H1 (cell line): ENCODE measurements around the gene CEBPE. TPM values are rescaled to one million over a fixed set of nuclear protein-coding genes. Genes with fewer than 3 reads are reported as not detected.

Experiments used
- CTCF ChIA-PET: fragments of 300-600 bp; sonication (Branson Sonifier 250); formaldehyde crosslinking; loops from one replicate; lab custom pipeline; 2021; ENCODE audit not compliant: partially characterized antibody; lab: Charles Lee
- POLR2A ChIA-PET: fragments of 300-600 bp; sonication (Branson Sonifier 250); formaldehyde crosslinking; loops from one replicate; lab custom pipeline; 2021; ENCODE audit warnings: inconsistent platforms; ENCODE audit not compliant: partially characterized antibody; lab: Charles Lee
- DNase-seq, 2 experiments: peaks; one replicate each; pipeline versions ENCODE4 v3.0.0 to v3.0.0-alpha.2; 2010 to 2022; ENCODE audit warnings: low spot score in 2 of 2, low read depth in 1 of 2, mixed read lengths in 1 of 2
- FAIRE-seq: peaks from 2 replicates; lab custom pipeline; 2011; peaks lifted over from hg19 to GRCh38; lab: Jason Lieb, UNC
- H2AFZ ChIP-seq: 2 replicates; pipeline ENCODE4 v1.8.1; 2012; ENCODE audit warnings: low read length, inconsistent platforms
- H2AK5ac ChIP-seq: 2 replicates; pipeline ENCODE4 v1.6.1; 2013; ENCODE audit warnings: low read depth, low read length
- H2BK120ac ChIP-seq: replicated peaks from 2 replicates; pipeline ENCODE3; 2013; ENCODE audit warnings: low read depth, low read length, inconsistent platforms
- H2BK12ac ChIP-seq: 2 replicates; pipeline ENCODE4 v1.6.1; 2013; ENCODE audit warnings: low read depth, low read length
- H2BK15ac ChIP-seq: 2 replicates; pipeline ENCODE4 v1.6.1; 2013; ENCODE audit warnings: low read length
- H2BK20ac ChIP-seq: 2 replicates; pipeline ENCODE4 v1.6.1; 2013; ENCODE audit warnings: low read length
- H2BK5ac ChIP-seq: 2 replicates; pipeline ENCODE4 v1.6.1; 2013; ENCODE audit warnings: low read depth, low read length
- H3K14ac ChIP-seq: 2 replicates; pipeline ENCODE4 v1.6.1; 2013; ENCODE audit warnings: inconsistent platforms; ENCODE audit not compliant: insufficient read length
- H3K18ac ChIP-seq: 2 replicates; pipeline ENCODE4 v1.6.1; 2013; ENCODE audit warnings: low read length; ENCODE audit errors: extremely low read depth
- H3K23ac ChIP-seq: 2 replicates; pipeline ENCODE4 v1.6.1; 2013; ENCODE audit warnings: inconsistent platforms; ENCODE audit not compliant: insufficient read length
- H3K23me2 ChIP-seq: 2 replicates; pipeline ENCODE4 v1.6.1; 2013; ENCODE audit warnings: low read depth, low read length
- H3K27ac ChIP-seq: 2 replicates; pipeline ENCODE4 v1.6.1; 2011; ENCODE audit warnings: low read depth, low read length, inconsistent platforms
- H3K27me3 ChIP-seq, 4 experiments: replicated peaks in 1 of 4; 1 replicate in 1 of 4; 2 replicates in 3 of 4; pipeline versions ENCODE4 v1.6.1 to v1.8.1; 2011 to 2013; ENCODE audit warnings: low read length in 3 of 4, mild to moderate bottlenecking in 3 of 4, inconsistent platforms in 2 of 4, mixed read lengths in 2 of 4, moderate library complexity in 1 of 4; ENCODE audit not compliant: control insufficient read depth in 3 of 4, insufficient read depth in 3 of 4; ENCODE audit errors: extremely low read depth in 1 of 4
- H3K36me3 ChIP-seq, 4 experiments: 2 replicates each; pipeline versions ENCODE4 v1.6.1 to v1.8.1; 2011 to 2013; ENCODE audit warnings: mild to moderate bottlenecking in 4 of 4, low read length in 3 of 4, moderate library complexity in 2 of 4, control low read depth in 1 of 4, inconsistent platforms in 1 of 4; ENCODE audit not compliant: insufficient read depth in 4 of 4, control insufficient read depth in 2 of 4
- H3K4ac ChIP-seq: replicated peaks from 2 replicates; pipeline ENCODE3; 2013; ENCODE audit warnings: low read length, low read depth, mixed read lengths, inconsistent platforms; ENCODE audit not compliant: insufficient read length
- H3K4me1 ChIP-seq, 4 experiments: replicated peaks in 1 of 4; 1 replicate in 1 of 4; 2 replicates in 3 of 4; pipeline versions ENCODE4 v1.6.1 to v1.8.1; 2011 to 2013; ENCODE audit warnings: low read length in 3 of 4, inconsistent platforms in 2 of 4, mixed read lengths in 1 of 4; ENCODE audit not compliant: insufficient read depth in 4 of 4, control insufficient read depth in 3 of 4
- H3K4me2 ChIP-seq, 2 experiments: 2 replicates each; pipeline versions ENCODE4 v1.6.1 to v1.8.1; 2011 to 2013; ENCODE audit warnings: low read depth in 2 of 2, low read length in 2 of 2, control low read depth in 1 of 2, inconsistent platforms in 1 of 2, mild to moderate bottlenecking in 1 of 2; ENCODE audit not compliant: insufficient read depth in 1 of 2
- H3K4me3 ChIP-seq, 4 experiments: fragments of 200-600, 300-600 bp in 1 of 4; sonication (generic), shearing (Covaris generic), sonication (Bioruptor Twin) in 1 of 4; 2 replicates each; pipeline versions ENCODE4 v1.5.1 to v1.8.1; 2011 to 2016; ENCODE audit warnings: low read length in 4 of 4, low read depth in 3 of 4, control low read depth in 2 of 4, inconsistent platforms in 2 of 4, mild to moderate bottlenecking in 2 of 4, mixed read lengths in 1 of 4, moderate library complexity in 1 of 4; ENCODE audit not compliant: insufficient read depth in 2 of 4; ENCODE audit errors: extremely low read depth in 1 of 4
- H3K56ac ChIP-seq: replicated peaks from 2 replicates; pipeline ENCODE3; 2013; ENCODE audit warnings: low read depth, mild to moderate bottlenecking, mixed read lengths, low read length, inconsistent platforms; ENCODE audit not compliant: insufficient read length
- H3K79me1 ChIP-seq: 2 replicates; pipeline ENCODE4 v1.6.1; 2013; ENCODE audit warnings: low read depth, low read length, control low read depth
- H3K79me2 ChIP-seq, 2 experiments: 2 replicates each; pipeline versions ENCODE4 v1.6.1 to v1.8.1; 2012 to 2013; ENCODE audit warnings: low read length in 2 of 2, mild to moderate bottlenecking in 2 of 2, inconsistent platforms in 1 of 2; ENCODE audit not compliant: insufficient read depth in 2 of 2, control insufficient read depth in 1 of 2
- H3K9ac ChIP-seq, 4 experiments: replicated peaks in 1 of 4; 1 replicate in 1 of 4; 2 replicates in 3 of 4; pipeline versions ENCODE4 v1.6.1 to v1.8.1; 2011 to 2013; ENCODE audit warnings: low read depth in 3 of 4, low read length in 3 of 4, control low read depth in 2 of 4, mild to moderate bottlenecking in 2 of 4, moderate library complexity in 2 of 4, inconsistent platforms in 1 of 4; ENCODE audit errors: extremely low read depth in 1 of 4
- H3K9me3 ChIP-seq, 2 experiments: 2 replicates each; pipeline versions ENCODE4 v1.6.1 to v1.8.1; 2012 to 2013; ENCODE audit warnings: mild to moderate bottlenecking in 2 of 2, moderate library complexity in 2 of 2, control low read depth in 1 of 2, inconsistent platforms in 1 of 2, low read depth in 1 of 2, low read length in 1 of 2, mixed read lengths in 1 of 2; ENCODE audit not compliant: insufficient read depth in 2 of 2
- H4K20me1 ChIP-seq, 2 experiments: replicated peaks in 1 of 2; 2 replicates each; pipeline versions ENCODE3 to v1.8.1; 2011 to 2013; ENCODE audit warnings: inconsistent platforms in 2 of 2, low read length in 2 of 2, mild to moderate bottlenecking in 1 of 2; ENCODE audit not compliant: insufficient read depth in 2 of 2, control insufficient read depth in 1 of 2
- H4K5ac ChIP-seq: 2 replicates; pipeline ENCODE4 v1.6.1; 2013; ENCODE audit warnings: low read length, low read depth, mixed read lengths, inconsistent platforms; ENCODE audit not compliant: insufficient read length
- H4K8ac ChIP-seq: 2 replicates; pipeline ENCODE4 v1.8.0; 2013; ENCODE audit warnings: mild to moderate bottlenecking, moderate library complexity, low read length, inconsistent platforms; ENCODE audit not compliant: insufficient read depth; ENCODE audit errors: extremely low read depth
- H4K91ac ChIP-seq: replicated peaks from 2 replicates; pipeline ENCODE3; 2013; ENCODE audit warnings: low read length, mixed read lengths, inconsistent platforms; ENCODE audit not compliant: insufficient read length
- ATF3 ChIP-seq: IDR thresholded peaks from 2 replicates; pipeline ENCODE4 v1.6.1; 2011; ENCODE audit warnings: low read depth, mild to moderate bottlenecking, low read length; ENCODE audit not compliant: insufficient read depth
- BCL11A ChIP-seq, 2 experiments: IDR thresholded peaks; one replicate each; pipeline ENCODE4 v1.6.1; 2011; ENCODE audit warnings: low read depth in 2 of 2, low read length in 2 of 2, mild to moderate bottlenecking in 2 of 2
- CEBPB ChIP-seq: IDR thresholded peaks from 2 replicates; pipeline ENCODE4 v1.6.1; 2012; ENCODE audit warnings: low read depth, low read length
- CHD1 ChIP-seq: IDR thresholded peaks from 2 replicates; pipeline ENCODE4 v1.6.1; 2012; ENCODE audit warnings: low read depth, low read length, improper control_type of control experiment
- CTBP2 ChIP-seq: IDR thresholded peaks from 2 replicates; pipeline ENCODE4 v1.7.0; 2011; ENCODE audit warnings: borderline replicate concordance, mild to moderate bottlenecking, moderate library complexity, mixed read lengths, low read length; ENCODE audit not compliant: insufficient read depth, insufficient read length
- FOSL1 ChIP-seq: IDR thresholded peaks from 2 replicates; pipeline ENCODE4 v1.6.1; 2011; ENCODE audit warnings: mild to moderate bottlenecking, low read depth, low read length, moderate library complexity; ENCODE audit not compliant: insufficient read depth
- JUN ChIP-seq: IDR thresholded peaks from 2 replicates; pipeline ENCODE4 v1.6.1; 2011; ENCODE audit warnings: low read depth, mild to moderate bottlenecking, improper control_type of control experiment, low read length
- MAX ChIP-seq: IDR thresholded peaks from 2 replicates; pipeline ENCODE4 v1.6.1; 2012; ENCODE audit warnings: inconsistent platforms
- POU5F1 ChIP-seq: IDR thresholded peaks from 2 replicates; pipeline ENCODE4 v1.6.1; 2011; ENCODE audit warnings: low read depth, mild to moderate bottlenecking, low read length, moderate library complexity
- RAD21 ChIP-seq, 2 experiments: IDR thresholded peaks in 1 of 2; conservative IDR thresholded peaks in 1 of 2; 2 replicates each; pipeline ENCODE4 v1.6.1; 2011; ENCODE audit warnings: low read depth in 2 of 2, low read length in 2 of 2, improper control_type of control experiment in 1 of 2, inconsistent platforms in 1 of 2, mild to moderate bottlenecking in 1 of 2, moderate library complexity in 1 of 2
- SIRT6 ChIP-seq: IDR thresholded peaks from one replicate; pipeline ENCODE4 v1.7.1; 2012; ENCODE audit warnings: low read length, inconsistent platforms
- WGBS, 2 experiments: shearing (Covaris generic) in 1 of 2; methylation state at CpG; one replicate each; pipeline versions ENCODE4 v1.1.6 to v1.1.7; 2013 to 2015; ENCODE audit warnings: low lambda C conversion rate in 2 of 2, mixed read lengths in 2 of 2, inconsistent platforms in 1 of 2, low coverage in 1 of 2, missing lambda C conversion rate in 1 of 2; ENCODE audit not compliant: insufficient replicate concordance in 2 of 2, insufficient coverage in 1 of 2, insufficient read length in 1 of 2; ENCODE audit errors: extremely low coverage in 1 of 2, missing lambda C conversion rate in 1 of 2; 5-methylcytosine and 5-hydroxymethylcytosine counted together
- polyA plus RNA-seq, 7 experiments: library from polyadenylated mRNA; depleted of rRNA in 3 of 7; stranded (reverse) in 5 of 7; unstranded in 2 of 7; fragments of >200 nt in 5 of 7; fragments of 200-250 nt in 2 of 7; gene quantifications; 1 replicate in 5 of 7; 2 replicates in 1 of 7; 4 replicates in 1 of 7; pipeline versions ENCODE4 v1.2.1 to v1.2.3, GENCODE V29; 2011 to 2013; ENCODE audit warnings: missing spikeins in 2 of 7, mixed read lengths in 2 of 7
- total RNA-seq: library from RNA; stranded (reverse); fragmentation: NEBNext Ultra II Directional; extraction: Animal tissue kit (Norgen Biotek cat#: 25700); gene quantifications from 2 replicates; pipeline ENCODE4 v1.2.1, GENCODE V29; 2021

Gene CEBPE
- total and polyA plus RNA-seq, 2 of the 8 experiments (the other 6 are each of a cell fraction or from before 2014, with no cell fraction given) = 0.05 TPM; not detected in 1

- 95% methylated on average over 7 of the region's 7 CpGs; no CpG with 5 or more reads in 1 of the 2 experiments for WGBS, 2 experiments
- H3K4me3 ChIP-seq = no peak overlapping the region
- H3K4me2 ChIP-seq = no peak overlapping the region
- no peak overlapping the region for H4K5ac ChIP-seq
- CTCF ChIA-PET = interaction anchor here (0.7 to 3.9 kb wide), 9 partner anchors 9 to 73 kb away, joined by 3 to 21 read pairs (median 3); no protein-coding TSS in a partner anchor
- H3K4me1 ChIP-seq = no peaks in the 10 kb centered on the region
- H2AFZ ChIP-seq = no peak overlapping the region
- H2BK15ac ChIP-seq = no peak overlapping the region
- no peak overlapping the region for H3K56ac ChIP-seq
- POLR2A ChIA-PET = interaction anchor here (0.6 to 3.2 kb wide), 5 partner anchors 10 to 21 kb away, joined by 3 to 9 read pairs (median 5); no protein-coding TSS in a partner anchor
- no peaks in the 10 kb centered on the region for H3K79me2 ChIP-seq
- H3K9me3 ChIP-seq = no peaks in the 10 kb centered on the region
- H3K79me1 ChIP-seq = no peaks in the 10 kb centered on the region
- H3K36me3 ChIP-seq = peaks cover 10 to 51% (median 29%) of the 10 kb centered on the region in 4 experiments; a peak in 6 of 8 replicates
- no peak overlapping the region for H2BK20ac ChIP-seq
- no peak overlapping the region for H4K91ac ChIP-seq
- peaks cover 1% of the 10 kb centered on the region; the same call in 1 of the 2 replicates for H3K23me2 ChIP-seq
- no peak overlapping the region for H3K4ac ChIP-seq
- no peak overlapping the region for H2BK120ac ChIP-seq
- no peak overlapping the region for H3K23ac ChIP-seq
- no peaks in the 10 kb centered on the region for H3K27me3 ChIP-seq
- FAIRE-seq (no peak), DNase-seq (no peak)
- no peak overlapping the region for H2AK5ac ChIP-seq
- H2BK5ac ChIP-seq = no peak overlapping the region
- H4K8ac ChIP-seq = no peak overlapping the region
- no peak overlapping the region for H3K14ac ChIP-seq
- H4K20me1 ChIP-seq = peaks cover 2 to 4% of the 10 kb centered on the region in 2 experiments
- no peak overlapping the region for H3K18ac ChIP-seq
- no peak overlapping the region for H2BK12ac ChIP-seq
- H3K9ac ChIP-seq = no peak overlapping the region
- no peak overlapping the region for H3K27ac ChIP-seq
- TF ChIP-seq CEBPB (no peak), ATF3 (no peak), FOSL1 (no peak), CTBP2 (no peak), BCL11A (IDR thresholded peaks at IDR 0.05; ENCODE audit: low read depth in 2 of 2, low read length in 2 of 2) (no peak), JUN (no peak), RAD21 (IDR thresholded peaks at IDR 0.05 in 1 of 2, conservative IDR thresholded peaks at IDR 0.05 in 1 of 2; ENCODE audit: low read depth in 2 of 2, low read length in 2 of 2) (no peak), MAX (no peak), SIRT6 (no peak), POU5F1 (no peak), CHD1 (no peak)
Observed at GRCh38 chr14:23141706-23142444, 22.8 kb upstream of the CEBPE start.
